K562 (cell line): ENCODE data around the gene GATA5. TPM values are rescaled to one million over a fixed set of nuclear protein-coding genes. Genes with fewer than 3 reads are reported as not detected.

Experiments used
- ATF7 ChIP-seq: fragments of 450-650 bp; IDR thresholded peaks from 2 replicates; pipeline ENCODE4 v1.7.1; 2014; ENCODE audit warnings: mild to moderate bottlenecking, moderate library complexity
- CCAR2 ChIP-seq: fragments of 200-400 bp; formaldehyde crosslinking; IDR thresholded peaks from 2 replicates; pipeline ENCODE4 v1.6.1; 2017; ENCODE audit warnings: mild to moderate bottlenecking, low read depth, low read length
- ELF4 ChIP-seq: fragments of 450-650 bp; formaldehyde crosslinking; IDR thresholded peaks from 2 replicates; pipeline ENCODE4 v1.4.0; 2022; ENCODE audit warnings: missing genetic modification characterization
- EP300 ChIP-seq: IDR thresholded peaks from 2 replicates; pipeline ENCODE4 v1.6.1; 2012; ENCODE audit warnings: low read length, improper control_type of control experiment
- IRF2 ChIP-seq: sonication (generic); formaldehyde crosslinking; IDR thresholded peaks from 2 replicates; pipeline ENCODE4 v1.8.1; 2022; ENCODE audit warnings: mild to moderate bottlenecking, missing genetic modification reagents
- KDM2B ChIP-seq: fragments of 250-450 bp; sonication (Bioruptor Pico); IDR thresholded peaks from 2 replicates; pipeline ENCODE4 v1.8.0; 2021; ENCODE audit warnings: mild to moderate bottlenecking, moderate library complexity
- MTA2 ChIP-seq: fragments of 450-650 bp; IDR thresholded peaks from 2 replicates; pipeline ENCODE4 v1.6.1; 2016; ENCODE audit warnings: low read depth
- NFATC3 ChIP-seq: fragments of 450-650 bp; IDR thresholded peaks from 2 replicates; pipeline ENCODE4 v1.6.1; 2017; ENCODE audit warnings: mild to moderate bottlenecking
- RFX1 ChIP-seq: fragments of 450-650 bp; IDR thresholded peaks from 2 replicates; pipeline ENCODE4 v1.6.1; 2016; ENCODE audit warnings: mild to moderate bottlenecking, moderate library complexity
- RNF2 ChIP-seq: sonication (generic); IDR thresholded peaks from 2 replicates; pipeline ENCODE4 v1.6.1; 2016
- SRF ChIP-seq, 2 experiments: fragments of 250-450, 450-650 bp in 1 of 2; sonication (Bioruptor Pico) in 1 of 2; sonication (generic) in 1 of 2; formaldehyde crosslinking; IDR thresholded peaks; 2 replicates each; pipeline versions ENCODE4 v1.5.0 to v1.5.1; 2020 to 2022; ENCODE audit warnings: mild to moderate bottlenecking in 1 of 2, missing genetic modification reagents in 1 of 2
- TAF7 ChIP-seq: fragments of 450-650 bp; IDR thresholded peaks from 2 replicates; pipeline ENCODE4 v1.6.1; 2016; ENCODE audit warnings: missing genetic modification characterization, missing compliant biosample characterization
- ZBTB1 ChIP-seq: sonication (generic); formaldehyde crosslinking; IDR thresholded peaks from 2 replicates; pipeline ENCODE4 v1.8.1; 2023; ENCODE audit warnings: missing genetic modification reagents, low read depth, mild to moderate bottlenecking, borderline replicate concordance
- ZHX1 ChIP-seq: fragments of 150-350 bp; conservative IDR thresholded peaks from 2 replicates; pipeline ENCODE4 v1.6.1; 2014; ENCODE audit warnings: low read length
- ZNF124 ChIP-seq: sonication (generic); formaldehyde crosslinking; IDR thresholded peaks from 2 replicates; pipeline ENCODE4 v1.8.1; 2022; ENCODE audit warnings: missing genetic modification reagents
- ZNF174 ChIP-seq: fragments of 250-450 bp; sonication (Bioruptor Pico); IDR thresholded peaks from 2 replicates; pipeline ENCODE4 v1.4.0; 2020; ENCODE audit warnings: mild to moderate bottlenecking
- ZNF280B ChIP-seq: fragments of 250-450 bp; sonication (Bioruptor Pico); IDR thresholded peaks from 2 replicates; pipeline ENCODE4 v1.5.1; 2021; ENCODE audit warnings: mild to moderate bottlenecking
- ZNF586 ChIP-seq: fragments of 450-650 bp; formaldehyde crosslinking; conservative IDR thresholded peaks from 2 replicates; pipeline ENCODE4 v1.4.0; 2020; ENCODE audit warnings: mild to moderate bottlenecking, moderate library complexity
- polyA plus RNA-seq, 8 experiments: library from polyadenylated mRNA; depleted of rRNA in 4 of 8; stranded (reverse) in 5 of 8; unstranded in 3 of 8; fragments of >200 nt; fragmentation: Nextera tagmentation in 2 of 8; fragmentation: Illumina TruSeq in 1 of 8; extraction: Ambion mirVana in 2 of 8; extraction: Trizol in 1 of 8; gene quantifications; 2 replicates each; pipeline versions ENCODE4 v1.2.1 to v1.2.3, GENCODE V29; 2011 to 2014; ENCODE audit warnings: inconsistent platforms in 1 of 8, missing spikeins in 1 of 8
- total RNA-seq, 7 experiments: library from RNA; depleted of rRNA in 6 of 7; stranded (reverse); fragments of >200 nt in 6 of 7; fragmentation: Illumina TruSeq in 2 of 7; extraction: Trizol in 2 of 7; gene quantifications; 2 replicates each; pipeline versions ENCODE4 v1.2.1 to v1.2.3, GENCODE V29; 2011 to 2021; ENCODE audit warnings: low replicate concordance in 1 of 7
- TF ChIP-seq, protein P1 (sequence below): fragments of 250-450 bp; sonication (Bioruptor Pico); IDR thresholded peaks from 2 replicates; pipeline ENCODE4 v1.9.0; 2021; ENCODE audit warnings: mild to moderate bottlenecking, inconsistent platforms
- TF ChIP-seq, protein P2 (sequence below): fragments of 250-450 bp; sonication (Bioruptor Pico); IDR thresholded peaks from 2 replicates; pipeline ENCODE4 v1.8.0; 2022; ENCODE audit warnings: inconsistent platforms
- TF ChIP-seq, protein P3 (sequence below): fragments of 450-650 bp; IDR thresholded peaks from 2 replicates; pipeline ENCODE4 v1.6.1; 2016; ENCODE audit warnings: borderline replicate concordance

The GATA5 gene
- total and polyA plus RNA-seq, 9 of the 15 experiments (the other 6 are each of a cell fraction or from before 2014, with no cell fraction given) = 0.09 to 0.57 (median 0.20) TPM; not detected in 3

- TF ChIP-seq ZNF174 (CRISPR knock-in tag) (no peak), EP300 (no peak), ZBTB1 (CRISPR knock-in tag) (no peak), SRF (CRISPR knock-in tag; IDR thresholded peaks at IDR 0.05) (peak; percentile 85 to 97), RNF2 (no peak), KDM2B (CRISPR knock-in tag) (no peak), IRF2 (CRISPR knock-in tag) (no peak), NFATC3 (no peak), MTA2 (no peak), ZHX1 (no peak), ZNF280B (CRISPR knock-in tag) (no peak), TAF7 (tag) (no peak), ELF4 (CRISPR knock-in tag) (no peak), ZNF124 (CRISPR knock-in tag) (no peak), CCAR2 (no peak), RFX1 (no peak), ATF7 (peak; percentile 92), ZNF586 (CRISPR knock-in tag) (no peak)
- TF ChIP-seq, protein P1, sequence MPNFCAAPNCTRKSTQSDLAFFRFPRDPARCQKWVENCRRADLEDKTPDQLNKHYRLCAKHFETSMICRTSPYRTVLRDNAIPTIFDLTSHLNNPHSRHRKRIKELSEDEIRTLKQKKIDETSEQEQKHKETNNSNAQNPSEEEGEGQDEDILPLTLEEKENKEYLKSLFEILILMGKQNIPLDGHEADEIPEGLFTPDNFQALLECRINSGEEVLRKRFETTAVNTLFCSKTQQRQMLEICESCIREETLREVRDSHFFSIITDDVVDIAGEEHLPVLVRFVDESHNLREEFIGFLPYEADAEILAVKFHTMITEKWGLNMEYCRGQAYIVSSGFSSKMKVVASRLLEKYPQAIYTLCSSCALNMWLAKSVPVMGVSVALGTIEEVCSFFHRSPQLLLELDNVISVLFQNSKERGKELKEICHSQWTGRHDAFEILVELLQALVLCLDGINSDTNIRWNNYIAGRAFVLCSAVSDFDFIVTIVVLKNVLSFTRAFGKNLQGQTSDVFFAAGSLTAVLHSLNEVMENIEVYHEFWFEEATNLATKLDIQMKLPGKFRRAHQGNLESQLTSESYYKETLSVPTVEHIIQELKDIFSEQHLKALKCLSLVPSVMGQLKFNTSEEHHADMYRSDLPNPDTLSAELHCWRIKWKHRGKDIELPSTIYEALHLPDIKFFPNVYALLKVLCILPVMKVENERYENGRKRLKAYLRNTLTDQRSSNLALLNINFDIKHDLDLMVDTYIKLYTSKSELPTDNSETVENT = no peak
- TF ChIP-seq, protein P2, sequence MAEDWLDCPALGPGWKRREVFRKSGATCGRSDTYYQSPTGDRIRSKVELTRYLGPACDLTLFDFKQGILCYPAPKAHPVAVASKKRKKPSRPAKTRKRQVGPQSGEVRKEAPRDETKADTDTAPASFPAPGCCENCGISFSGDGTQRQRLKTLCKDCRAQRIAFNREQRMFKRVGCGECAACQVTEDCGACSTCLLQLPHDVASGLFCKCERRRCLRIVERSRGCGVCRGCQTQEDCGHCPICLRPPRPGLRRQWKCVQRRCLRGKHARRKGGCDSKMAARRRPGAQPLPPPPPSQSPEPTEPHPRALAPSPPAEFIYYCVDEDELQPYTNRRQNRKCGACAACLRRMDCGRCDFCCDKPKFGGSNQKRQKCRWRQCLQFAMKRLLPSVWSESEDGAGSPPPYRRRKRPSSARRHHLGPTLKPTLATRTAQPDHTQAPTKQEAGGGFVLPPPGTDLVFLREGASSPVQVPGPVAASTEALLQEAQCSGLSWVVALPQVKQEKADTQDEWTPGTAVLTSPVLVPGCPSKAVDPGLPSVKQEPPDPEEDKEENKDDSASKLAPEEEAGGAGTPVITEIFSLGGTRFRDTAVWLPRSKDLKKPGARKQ = no peak
- TF ChIP-seq, protein P3, sequence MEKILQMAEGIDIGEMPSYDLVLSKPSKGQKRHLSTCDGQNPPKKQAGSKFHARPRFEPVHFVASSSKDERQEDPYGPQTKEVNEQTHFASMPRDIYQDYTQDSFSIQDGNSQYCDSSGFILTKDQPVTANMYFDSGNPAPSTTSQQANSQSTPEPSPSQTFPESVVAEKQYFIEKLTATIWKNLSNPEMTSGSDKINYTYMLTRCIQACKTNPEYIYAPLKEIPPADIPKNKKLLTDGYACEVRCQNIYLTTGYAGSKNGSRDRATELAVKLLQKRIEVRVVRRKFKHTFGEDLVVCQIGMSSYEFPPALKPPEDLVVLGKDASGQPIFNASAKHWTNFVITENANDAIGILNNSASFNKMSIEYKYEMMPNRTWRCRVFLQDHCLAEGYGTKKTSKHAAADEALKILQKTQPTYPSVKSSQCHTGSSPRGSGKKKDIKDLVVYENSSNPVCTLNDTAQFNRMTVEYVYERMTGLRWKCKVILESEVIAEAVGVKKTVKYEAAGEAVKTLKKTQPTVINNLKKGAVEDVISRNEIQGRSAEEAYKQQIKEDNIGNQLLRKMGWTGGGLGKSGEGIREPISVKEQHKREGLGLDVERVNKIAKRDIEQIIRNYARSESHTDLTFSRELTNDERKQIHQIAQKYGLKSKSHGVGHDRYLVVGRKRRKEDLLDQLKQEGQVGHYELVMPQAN = no peak
These were observed 27.8 kb downstream of the GATA5 start (continued) for GRCh38 chr20:62448038-62448437.
